A549 (cell line): ENCODE data around the gene FGF3.

Experiments used
- CTCF ChIP-seq: fragments of >200 bp; sonication (Bioruptor Twin); formaldehyde crosslinking; IDR thresholded peaks from 3 replicates; pipeline ENCODE4 v1.5.1; 2016
- E2F6 ChIP-seq: IDR thresholded peaks from 2 replicates; pipeline ENCODE4 v1.6.1; 2012; ENCODE audit warnings: low read depth, borderline replicate concordance
- JUN ChIP-seq, 2 experiments: fragments of >200 bp; sonication (Bioruptor Twin); formaldehyde crosslinking; IDR thresholded peaks; 2 replicates in 1 of 2; 3 replicates in 1 of 2; pipeline ENCODE4 v1.6.1; 2016 to 2017
- MAFK ChIP-seq: fragments of 450-650 bp; IDR thresholded peaks from 2 replicates; pipeline ENCODE4 v1.6.1; 2014; ENCODE audit not compliant: partially characterized antibody

- TF ChIP-seq MAFK (no peak), E2F6 (no peak), JUN (IDR thresholded peaks at IDR 0.05) (no peak), CTCF (no peak)
Measured at GRCh38 chr11:69834811-69835800, 15.9 kb upstream of the FGF3 start.
